Activated CD4-positive, alpha-beta T cell treated with anti-CD3 and anti-CD28 coated beads, Interleukin-2, Interleukin-6, amounts not matched to agents 100 ng/mL and 50 ng/mL, durations not matched to agents 16 hours and 8 hours (primary cell): ENCODE data around the gene LBX2.

Source experiments
- DNase-seq: peaks from one replicate; pipeline ENCODE4 v3.0.0-alpha.2; 2020

Gene LBX2, protein sequence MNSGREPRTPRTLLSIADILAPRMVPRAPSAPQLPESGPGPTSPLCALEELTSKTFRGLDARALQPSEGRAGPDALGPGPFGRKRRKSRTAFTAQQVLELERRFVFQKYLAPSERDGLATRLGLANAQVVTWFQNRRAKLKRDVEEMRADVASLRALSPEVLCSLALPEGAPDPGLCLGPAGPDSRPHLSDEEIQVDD

DNA sequence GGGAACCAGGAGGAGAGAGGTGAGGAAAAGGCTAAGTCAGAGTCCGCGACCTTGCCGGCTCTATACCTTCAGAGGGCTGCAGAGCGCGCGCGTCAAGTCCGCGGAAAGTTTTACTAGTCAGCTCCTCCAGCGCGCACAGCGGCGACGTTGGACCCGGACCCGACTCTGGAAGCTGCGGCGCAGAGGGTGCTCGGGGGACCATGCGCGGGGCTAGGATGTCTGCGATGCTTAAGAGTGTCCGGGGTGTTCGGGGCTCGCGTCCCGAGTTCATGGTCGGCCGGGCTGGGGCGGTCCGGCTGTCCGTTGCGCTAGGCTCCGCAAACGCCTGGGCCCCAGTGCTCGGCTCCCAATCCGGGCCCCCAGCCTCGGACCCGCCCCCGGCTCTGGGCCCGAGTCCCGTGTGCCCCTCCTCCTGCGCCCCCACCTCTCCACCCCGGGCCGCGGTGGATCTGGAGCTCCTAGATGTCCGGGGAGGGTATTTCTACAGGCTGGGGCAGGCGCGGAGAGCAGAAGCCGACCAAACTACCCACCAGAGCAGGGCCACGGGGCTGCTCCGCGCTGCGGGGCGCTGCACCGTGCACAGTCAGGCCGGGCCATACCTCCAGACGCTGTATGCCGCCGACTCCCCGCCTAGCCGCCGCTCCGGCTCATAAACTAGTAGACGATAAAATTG, at the start of gene LBX2:
TSS of gene LBX2 (minus strand) at position 337 of the 673 bp plus-strand sequence. CDS start at position 271, 66 bp downstream.
- peak; percentile 46 for DNase-seq

GRCh38 chr2:74548285-74548899, 49.0 kb upstream of the LBX2 start:
- DNase-seq, result no peak

DNA sequence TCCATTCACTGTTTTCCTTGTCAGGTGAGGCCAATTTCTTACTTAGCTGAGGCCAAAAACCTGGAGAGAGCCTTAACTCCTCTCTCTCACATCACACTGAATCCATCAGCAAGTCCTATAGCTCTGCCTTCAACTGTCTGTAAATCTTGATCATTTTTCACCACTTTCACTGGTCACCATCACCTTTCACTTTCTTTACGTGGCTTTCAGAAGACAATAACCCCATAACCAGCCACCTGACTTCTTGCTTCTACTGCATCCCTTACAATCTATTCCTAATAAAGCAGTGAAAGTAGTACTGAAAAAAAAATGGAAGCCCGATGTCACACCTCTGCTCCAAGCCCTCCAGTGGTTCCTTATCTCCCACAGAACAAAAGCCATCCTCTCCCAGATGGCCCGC, 46.6 kb upstream of the LBX2 start:
- no peak for DNase-seq

DNA sequence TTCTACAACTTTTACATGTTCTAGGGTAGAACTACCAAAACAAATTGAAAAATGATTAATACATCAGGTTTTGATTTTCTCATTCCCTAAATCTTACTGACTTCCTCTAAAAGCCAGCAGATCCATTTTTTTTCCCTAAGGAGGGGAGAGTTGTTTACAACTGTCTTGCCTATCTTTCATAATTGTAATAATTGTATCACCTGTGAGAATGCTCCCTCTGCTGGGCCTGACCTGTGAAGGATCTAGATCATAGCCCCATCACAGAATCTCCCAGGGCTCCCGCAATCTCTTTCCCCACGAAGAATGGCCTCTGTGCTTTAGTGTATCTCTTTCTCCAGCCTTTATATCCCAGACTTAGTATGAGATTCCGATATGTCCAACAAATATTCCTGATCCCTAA, 45.2 kb upstream of the LBX2 start:
- no peak for DNase-seq

DNA sequence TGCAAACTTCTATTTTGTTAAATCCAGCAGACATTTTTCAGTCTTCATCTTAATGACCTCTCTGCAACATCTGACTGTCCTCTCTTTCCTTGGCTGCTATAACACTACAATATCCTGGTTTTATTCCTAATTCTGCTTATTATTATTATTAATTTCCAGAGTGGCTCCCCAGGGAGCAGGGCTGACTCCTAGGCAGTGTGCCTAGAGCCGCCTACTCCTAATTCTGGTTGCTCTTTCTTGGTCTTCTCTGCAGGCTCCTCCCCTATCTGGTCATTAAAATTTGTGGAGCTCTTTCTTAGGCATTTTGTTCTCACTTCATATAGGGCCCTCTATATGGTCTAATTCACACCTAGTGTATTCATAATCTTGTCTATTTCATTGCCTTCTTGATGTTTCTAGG, 43.6 kb upstream of the LBX2 start:
- DNase-seq, result no peak

DNA sequence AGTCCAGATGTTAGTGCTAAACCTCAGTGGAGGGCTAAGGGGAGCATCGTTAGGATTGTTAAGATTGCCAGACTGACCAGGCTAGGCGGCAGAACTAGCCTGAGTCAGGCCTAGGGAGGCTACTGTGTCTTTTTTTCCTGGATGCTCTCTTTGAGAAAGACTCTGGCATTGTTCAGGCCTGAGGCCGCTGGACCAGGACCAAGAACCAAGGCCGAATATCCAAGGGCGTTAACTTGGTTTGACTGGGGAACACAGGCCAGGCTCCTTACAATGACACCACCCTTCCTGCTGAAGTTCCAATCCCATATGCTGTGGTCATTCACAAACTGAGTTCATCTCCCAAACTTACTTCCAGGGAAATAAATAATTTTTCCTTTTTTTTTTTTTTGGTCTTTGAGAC, 40.9 kb upstream of the LBX2 start:
- DNase-seq, result no peak

DNA sequence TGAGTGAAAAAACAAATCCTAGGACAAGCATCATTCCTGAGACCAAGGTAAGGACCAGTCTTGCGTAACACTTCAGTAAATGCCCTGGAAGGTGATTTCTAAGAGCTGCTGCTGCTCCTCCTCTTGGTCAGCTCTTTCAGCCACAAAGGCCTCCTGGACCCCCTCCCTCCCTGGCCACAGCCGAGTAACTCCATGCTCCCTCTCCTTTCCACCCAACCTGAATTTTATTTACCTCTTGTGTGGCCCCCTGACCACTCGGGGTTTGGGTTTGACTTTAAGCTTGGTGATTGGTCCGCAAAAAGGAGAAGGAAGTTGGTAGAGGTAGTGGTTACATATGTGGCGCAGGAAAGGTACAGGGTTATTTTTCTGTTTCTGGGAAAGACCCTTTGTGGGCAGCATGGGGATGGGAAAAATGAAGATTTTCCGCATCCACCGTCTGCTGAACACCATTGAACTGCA, 39.5 kb upstream of the LBX2 start:
- no peak for DNase-seq

DNA sequence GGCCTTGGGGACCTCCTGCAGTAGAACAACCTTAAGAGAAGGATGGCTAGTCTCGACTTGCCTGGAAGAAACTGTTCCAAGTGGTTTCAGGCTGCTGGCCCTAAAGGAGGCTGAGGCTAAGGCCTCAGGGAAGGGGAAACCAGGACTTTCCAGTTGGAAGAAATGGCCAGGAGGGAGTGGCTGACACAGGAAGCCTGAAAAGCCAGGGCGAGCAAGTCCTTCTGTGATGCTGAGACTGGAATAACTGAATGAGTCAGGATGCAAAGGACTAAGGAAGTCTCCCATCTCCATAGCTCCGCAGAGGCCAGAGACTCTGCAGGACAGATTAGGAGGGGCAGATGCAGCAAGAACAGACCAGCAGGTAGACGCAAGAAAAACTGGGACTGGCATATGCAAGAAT, 37.7 kb upstream of the LBX2 start:
- DNase-seq, result no peak

DNA sequence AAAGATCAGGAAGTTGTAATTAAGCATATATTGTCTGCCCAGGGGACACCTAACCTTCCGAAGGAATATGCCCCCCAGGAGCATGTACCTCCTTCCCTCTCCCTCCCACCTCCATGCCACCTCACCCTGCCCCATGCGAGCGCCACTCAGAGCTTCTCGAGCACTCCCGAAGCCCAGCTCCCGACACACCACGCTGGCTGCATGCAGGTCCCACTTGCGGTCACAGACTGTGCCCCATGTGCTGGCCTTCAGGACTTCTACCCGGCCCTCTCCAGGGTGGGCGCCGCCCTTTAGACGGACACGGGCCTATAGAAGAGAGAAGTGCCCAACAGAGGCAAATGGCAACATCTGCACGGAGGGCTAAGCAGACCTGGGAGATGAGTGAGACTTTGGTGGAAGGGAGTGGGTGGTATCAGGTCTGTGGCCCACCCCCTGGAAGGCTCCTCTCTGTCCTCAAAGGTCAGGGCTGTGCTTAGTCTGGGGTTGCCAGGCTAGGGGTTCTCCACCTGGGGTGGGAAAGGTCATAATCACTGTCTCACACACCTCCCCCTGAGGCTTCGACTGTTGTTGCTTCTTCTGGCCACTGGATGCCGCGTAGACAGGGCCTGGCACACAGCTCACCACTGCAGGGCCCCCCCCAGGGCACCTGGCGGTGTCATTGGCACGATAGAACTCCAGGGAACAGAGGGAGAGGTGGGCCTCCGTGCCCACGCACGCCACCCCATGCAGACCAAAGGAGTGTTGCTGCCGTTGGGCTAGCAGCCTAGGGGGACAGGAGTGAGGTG, 37.0 kb upstream of the LBX2 start:
- no peak for DNase-seq

GRCh38 chr2:74535440-74535965, 36.1 kb upstream of the LBX2 start:
- no peak for DNase-seq

DNA sequence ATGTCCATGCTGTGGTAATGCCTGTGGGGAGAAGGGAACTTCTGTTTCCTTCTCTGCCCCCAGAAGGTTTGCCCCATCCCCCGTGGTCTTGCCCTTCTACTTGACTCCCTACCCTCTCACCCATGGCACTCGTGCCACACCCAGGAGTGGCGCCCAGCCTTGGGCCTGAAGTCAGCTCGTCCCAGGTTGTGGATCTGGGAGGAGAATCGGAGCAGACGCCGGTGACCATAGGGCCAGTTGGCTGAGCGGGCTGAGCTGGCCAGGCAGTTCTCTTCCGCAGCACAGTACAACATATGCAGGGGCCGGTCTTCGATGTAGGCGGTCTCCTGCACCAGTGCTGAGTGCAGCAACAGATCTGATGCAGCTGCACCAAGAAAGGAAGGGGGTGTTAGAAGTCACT, 35.0 kb upstream of the LBX2 start:
- DNase-seq, result no peak

- no peak for DNase-seq
These were observed 34.1 kb upstream of the LBX2 start for GRCh38 chr2:74533464-74533863.

- peak; percentile 44 for DNase-seq
These were observed 32.8 kb upstream of the LBX2 start for GRCh38 chr2:74532222-74532621.

GRCh38 chr2:74531666-74532065, 32.3 kb upstream of the LBX2 start:
- DNase-seq, result no peak

DNA sequence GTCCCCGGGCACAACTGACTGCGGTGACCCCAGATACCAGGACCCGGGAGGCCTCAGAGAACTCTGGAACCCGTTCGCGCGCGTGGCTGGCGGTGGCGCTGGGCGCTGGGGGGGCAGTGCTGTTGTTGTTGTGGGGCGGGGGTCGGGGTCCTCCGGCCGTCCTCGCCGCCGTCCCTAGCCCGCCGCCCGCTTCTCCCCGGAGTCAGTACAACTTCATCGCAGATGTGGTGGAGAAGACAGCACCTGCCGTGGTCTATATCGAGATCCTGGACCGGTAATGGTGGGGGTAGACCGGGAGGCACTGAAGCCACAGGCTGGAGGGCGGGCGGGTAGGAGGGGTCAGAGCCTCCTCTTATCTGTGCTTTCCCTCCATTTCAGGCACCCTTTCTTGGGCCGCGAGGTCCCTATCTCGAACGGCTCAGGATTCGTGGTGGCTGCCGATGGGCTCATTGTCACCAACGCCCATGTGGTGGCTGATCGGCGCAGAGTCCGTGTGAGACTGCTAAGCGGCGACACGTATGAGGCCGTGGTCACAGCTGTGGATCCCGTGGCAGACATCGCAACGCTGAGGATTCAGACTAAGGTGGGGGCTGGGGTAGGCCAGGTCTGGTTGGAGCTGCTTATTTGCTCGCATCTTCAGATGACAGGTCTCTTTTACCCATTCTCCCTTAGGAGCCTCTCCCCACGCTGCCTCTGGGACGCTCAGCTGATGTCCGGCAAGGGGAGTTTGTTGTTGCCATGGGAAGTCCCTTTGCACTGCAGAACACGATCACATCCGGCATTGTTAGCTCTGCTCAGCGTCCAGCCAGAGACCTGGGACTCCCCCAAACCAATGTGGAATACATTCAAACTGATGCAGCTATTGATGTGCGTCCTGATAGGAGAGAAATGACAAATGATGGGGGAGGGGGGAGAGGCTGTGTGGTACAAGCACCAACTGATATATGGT, 31.1 kb upstream of the LBX2 start:
- DNase-seq, result peak; percentile 81

GRCh38 chr2:74529357-74530238, 30.2 kb upstream of the LBX2 start, which contains the start of the genes AUP1 and HTRA2:
Gene AUP1, minus strand, starts transcription at chr2:74529706. Its CDS starts 77 bp downstream, at chr2:74529629.
Gene HTRA2, plus strand, starts transcription at chr2:74529933. Its CDS starts 74 bp downstream, at chr2:74530007.
- peak; percentile 99 for DNase-seq

DNA sequence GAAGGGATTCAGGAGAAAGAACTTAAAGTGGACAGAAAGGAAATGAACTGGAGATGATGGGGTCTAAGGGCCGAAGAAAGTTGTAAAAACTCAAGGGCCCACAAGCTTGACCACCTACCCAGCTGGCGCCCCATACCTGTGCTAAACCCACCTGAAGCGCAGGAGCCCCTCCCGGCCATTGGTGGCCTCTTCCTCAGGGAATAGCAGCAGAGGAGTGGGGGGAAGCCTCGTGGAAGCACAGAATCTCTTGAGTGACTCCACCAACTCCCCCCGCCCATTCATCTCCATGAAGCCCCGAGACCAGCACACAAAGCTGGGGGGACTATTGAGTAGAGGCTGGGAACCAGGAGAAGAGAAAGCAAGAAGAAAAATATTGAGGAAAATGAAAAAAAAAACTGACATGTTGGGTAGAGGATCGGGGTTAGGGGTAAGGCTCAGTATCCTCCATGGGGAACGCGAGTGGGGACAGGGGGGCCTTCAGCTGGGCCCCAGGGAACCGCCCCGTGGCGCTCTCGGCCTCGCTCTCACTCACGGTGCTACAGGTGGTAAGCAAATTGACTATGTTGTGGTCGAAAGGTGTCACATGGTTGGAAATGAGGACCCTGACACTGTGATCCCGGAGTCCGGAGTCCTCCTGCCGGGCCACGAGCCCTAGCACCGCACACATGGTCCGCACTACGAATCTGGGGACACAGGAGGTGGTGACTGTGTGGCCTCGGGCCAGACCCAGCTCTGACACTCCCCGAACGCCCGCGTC, 29.4 kb upstream of the LBX2 start:
- DNase-seq, result peak; percentile 27

GRCh38 chr2:74527741-74528140, 28.3 kb upstream of the LBX2 start:
- DNase-seq, result no peak

DNA sequence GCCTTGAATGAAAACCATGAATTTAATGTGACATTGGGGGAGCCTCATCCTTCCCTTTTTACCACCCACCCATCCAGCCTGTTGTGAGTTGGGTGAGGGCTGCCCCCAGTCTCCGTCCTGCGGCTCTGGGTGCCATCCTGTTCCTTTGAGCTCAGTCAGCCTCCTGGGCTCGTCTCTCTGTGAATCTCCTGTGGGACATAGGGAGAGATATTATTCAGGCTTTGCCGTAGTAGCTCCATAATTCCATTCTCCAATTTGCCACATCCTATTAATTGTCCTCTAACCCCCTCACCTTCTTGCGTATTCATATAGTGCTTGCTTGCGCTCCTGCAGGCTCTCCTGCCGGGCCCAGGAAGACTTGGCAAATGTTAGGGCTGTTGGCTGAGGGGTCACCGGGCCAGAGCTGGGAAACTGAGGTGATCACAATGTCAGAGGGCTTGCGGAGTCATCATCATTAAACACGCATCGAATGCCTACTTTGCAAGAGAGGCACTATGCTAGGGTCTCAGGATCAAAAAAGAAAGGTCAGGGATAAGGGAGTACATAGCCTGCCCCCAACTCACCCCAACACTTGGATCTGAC, 27.3 kb upstream of the LBX2 start:
- no peak for DNase-seq
